Left cardiac atrium (tissue), 2 donors: Measurements from ENCODE around the gene PCDHAC2. TPM values are rescaled to one million over a fixed set of nuclear protein-coding genes. Genes with fewer than 3 reads are reported as not detected.

Experiments
- total RNA-seq, 2 donors: library from RNA; stranded (reverse); fragmentation: NEBNext Ultra II Directional; extraction: Animal tissue kit (Norgen Biotek cat#: 25700); gene quantifications; one replicate each; pipeline ENCODE4 v1.2.1, GENCODE V29; 2021
- donor health status: DM: no; HTN: yes; CAD: no; lungs with severe emphysema.
- donor health status: DM: yes; HTN: yes; CAD: no.

Gene PCDHAC2
- total RNA-seq, 2 donors from 2014 or later, result 1.7 to 2.9 TPM

Other genes starting within 250 kb of the PCDHAC2 start
- gene PCDHA1, start 180.3 kb upstream of the PCDHAC2 start, total RNA-seq, result not detected
- gene PCDHA2, start 171.6 kb upstream of the PCDHAC2 start, total RNA-seq, result not detected
- gene PCDHA3, start 165.4 kb upstream of the PCDHAC2 start, total RNA-seq, result under 1 TPM; 0.06 to 0.44 TPM
- under 1 TPM; 0.16 to 0.24 TPM for gene PCDHA4, start 159.4 kb upstream of the PCDHAC2 start, total RNA-seq
- gene PCDHA5, start 144.9 kb upstream of the PCDHAC2 start, total RNA-seq, result under 1 TPM in 1 of 2 donors, not detected in 1; 0.08 TPM
- under 1 TPM; 0.09 to 0.21 TPM for gene PCDHA6, start 138.5 kb upstream of the PCDHAC2 start, total RNA-seq
- not detected for gene PCDHA7, start 132.2 kb upstream of the PCDHAC2 start, total RNA-seq
- gene PCDHA8, start 125.3 kb upstream of the PCDHAC2 start, total RNA-seq, result under 1 TPM; 0.06 to 0.10 TPM
- gene PCDHA9, start 118.1 kb upstream of the PCDHAC2 start, total RNA-seq, result under 1 TPM; 0.03 to 0.05 TPM
- gene PCDHA10, start 110.6 kb upstream of the PCDHAC2 start, total RNA-seq, result under 1 TPM; 0.44 to 0.55 TPM
- under 1 TPM; 0.09 to 0.29 TPM for gene PCDHA11, start 97.5 kb upstream of the PCDHAC2 start, total RNA-seq
- under 1 TPM; 0.15 to 0.34 TPM for gene PCDHA12, start 91.2 kb upstream of the PCDHAC2 start, total RNA-seq
- under 1 TPM; 0.27 to 0.31 TPM for gene PCDHA13, start 84.4 kb upstream of the PCDHAC2 start, total RNA-seq
- gene PCDHAC1, start 40.2 kb upstream of the PCDHAC2 start, total RNA-seq, result 1 to 10 TPM in 1 of 2 donors, under 1 TPM in 1; 0.65 to 1.0 TPM
- gene PCDHB1, start 84.9 kb downstream of the PCDHAC2 start, total RNA-seq, result not detected
- gene PCDHB2, start 128.1 kb downstream of the PCDHAC2 start, total RNA-seq, result 1 to 10 TPM; 2.9 to 3.1 TPM
- 1 to 10 TPM; 1.3 to 1.9 TPM for gene PCDHB3, start 134.0 kb downstream of the PCDHAC2 start, total RNA-seq
- gene PCDHB4, start 155.3 kb downstream of the PCDHAC2 start, total RNA-seq, result 1 to 10 TPM; 1.6 to 2.4 TPM
- 1 to 10 TPM; 2.7 to 3.1 TPM for gene PCDHB5, start 168.7 kb downstream of the PCDHAC2 start, total RNA-seq
- under 1 TPM; 0.71 to 0.86 TPM for gene PCDHB6, start 183.6 kb downstream of the PCDHAC2 start, total RNA-seq
- gene PCDHB7, start 206.2 kb downstream of the PCDHAC2 start, total RNA-seq, result 1 to 10 TPM; 1.0 to 1.7 TPM
- gene PCDHB8, start 211.3 kb downstream of the PCDHAC2 start, total RNA-seq, result 1 to 10 TPM; 2.6 to 6.1 TPM
- 1 to 10 TPM; 2.6 to 3.1 TPM for gene PCDHB16, start 215.9 kb downstream of the PCDHAC2 start, total RNA-seq
- 1 to 10 TPM; 2.5 to 4.3 TPM for gene PCDHB9, start 220.7 kb downstream of the PCDHAC2 start, total RNA-seq
- 1 to 10 TPM; 1.3 to 1.5 TPM for gene PCDHB10, start 225.9 kb downstream of the PCDHAC2 start, total RNA-seq
- gene PCDHB11, start 233.2 kb downstream of the PCDHAC2 start, total RNA-seq, result 1 to 10 TPM; 1.8 to 3.3 TPM
- gene PCDHB12, start 242.2 kb downstream of the PCDHAC2 start, total RNA-seq, result 1 to 10 TPM; 2.4 to 2.6 TPM
- 1 to 10 TPM; 3.5 to 5.3 TPM for gene PCDHB13, start 247.4 kb downstream of the PCDHAC2 start, total RNA-seq